Adrenal gland (tissue), 5 donors: ENCODE measurements around the gene MARCHF2.

ENCODE experiments used
- CTCF ChIP-seq, 6 experiments: fragments of 450-650 bp in 4 of 6; fragments of 200-600 bp in 2 of 6; sonication (generic) in 1 of 6; IDR thresholded peaks; 1 replicate in 5 of 6; 2 replicates in 1 of 6; pipeline versions ENCODE4 v1.5.1 to v1.8.0; 2016 to 2021; ENCODE audit warnings: antibody characterized with exemption in 6 of 6, mild to moderate bottlenecking in 2 of 6, moderate library complexity in 1 of 6
- POLR2A ChIP-seq, 2 donors: fragments of 450-650 bp; IDR thresholded peaks; one replicate each; pipeline ENCODE4 v1.6.1; 2017; ENCODE audit warnings: antibody characterized with exemption in 2 of 2, mild to moderate bottlenecking in 2 of 2, moderate library complexity in 1 of 2
- donor health status: DM: no; HTN: no; CAD: no.

GRCh38 chr19:8460516-8461298, 47.6 kb downstream of the MARCHF2 start:
- TF ChIP-seq CTCF (IDR thresholded peaks at IDR 0.05) (no peak), POLR2A (IDR thresholded peaks at IDR 0.05) (no peak)
